Measurements from ENCODE around the gene C1orf105.

The C1orf105 gene

DNA sequence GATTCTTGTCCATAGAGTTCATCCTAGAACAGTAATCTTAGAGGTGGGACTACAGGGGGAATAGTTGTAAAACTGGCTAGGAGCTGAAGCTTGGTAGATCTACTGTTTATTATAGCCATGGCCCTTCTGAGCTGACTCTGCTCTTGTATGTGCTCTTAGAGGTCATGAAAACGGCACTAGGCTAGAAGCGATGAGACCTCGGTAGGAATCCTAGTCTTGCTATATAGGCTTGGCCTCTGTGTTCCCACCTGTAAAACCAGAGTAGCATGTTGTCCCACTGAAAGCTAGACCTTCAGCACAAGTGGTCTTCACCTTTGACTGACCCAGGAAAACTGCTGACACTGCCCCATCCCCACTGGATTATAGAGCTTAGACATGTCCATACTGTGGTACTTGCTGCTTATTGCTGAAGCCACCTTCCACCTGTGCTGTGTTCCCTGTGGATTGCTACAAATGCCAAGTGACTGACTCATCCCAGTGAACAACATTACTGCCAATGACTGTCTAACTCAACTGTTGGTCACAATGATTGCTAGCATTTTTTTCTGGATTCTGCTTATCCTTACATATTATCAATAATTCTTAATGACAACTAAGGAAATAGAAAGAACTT is 46.4 kb downstream of the C1orf105 start:
- H3K4me1 ChIP-seq (ENCODE audit: low read length) = no peaks in the 10 kb centered on the region
- H3K9ac ChIP-seq (ENCODE audit: low read length) = no peak overlapping the region
- H3K4me3 ChIP-seq (ENCODE audit: low read length) = no peak overlapping the region
- H2AFZ ChIP-seq (ENCODE audit: low read length) = no peak overlapping the region
- no peak for TF ChIP-seq EZH2 (optimal IDR thresholded peaks at IDR 0.05; ENCODE audit: low read depth, low read length)
- TF ChIP-seq, protein P1, sequence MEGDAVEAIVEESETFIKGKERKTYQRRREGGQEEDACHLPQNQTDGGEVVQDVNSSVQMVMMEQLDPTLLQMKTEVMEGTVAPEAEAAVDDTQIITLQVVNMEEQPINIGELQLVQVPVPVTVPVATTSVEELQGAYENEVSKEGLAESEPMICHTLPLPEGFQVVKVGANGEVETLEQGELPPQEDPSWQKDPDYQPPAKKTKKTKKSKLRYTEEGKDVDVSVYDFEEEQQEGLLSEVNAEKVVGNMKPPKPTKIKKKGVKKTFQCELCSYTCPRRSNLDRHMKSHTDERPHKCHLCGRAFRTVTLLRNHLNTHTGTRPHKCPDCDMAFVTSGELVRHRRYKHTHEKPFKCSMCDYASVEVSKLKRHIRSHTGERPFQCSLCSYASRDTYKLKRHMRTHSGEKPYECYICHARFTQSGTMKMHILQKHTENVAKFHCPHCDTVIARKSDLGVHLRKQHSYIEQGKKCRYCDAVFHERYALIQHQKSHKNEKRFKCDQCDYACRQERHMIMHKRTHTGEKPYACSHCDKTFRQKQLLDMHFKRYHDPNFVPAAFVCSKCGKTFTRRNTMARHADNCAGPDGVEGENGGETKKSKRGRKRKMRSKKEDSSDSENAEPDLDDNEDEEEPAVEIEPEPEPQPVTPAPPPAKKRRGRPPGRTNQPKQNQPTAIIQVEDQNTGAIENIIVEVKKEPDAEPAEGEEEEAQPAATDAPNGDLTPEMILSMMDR (IDR thresholded peaks at IDR 0.05; ENCODE audit: low read length) = no peak
- TF ChIP-seq EZH2phosphoT487 (IDR thresholded peaks at IDR 0.05; ENCODE audit: low read length) = no peak
- no peaks in the 10 kb centered on the region for H3F3A ChIP-seq (ENCODE audit: insufficient read depth, low read length)
- no peaks in the 10 kb centered on the region for H4K20me1 ChIP-seq (ENCODE audit: insufficient read depth, low read length)
- no peaks in the 10 kb centered on the region for H3K9me3 ChIP-seq (replicated peaks; ENCODE audit: insufficient read depth, low read length)
- no peak overlapping the region for H3K27ac ChIP-seq (ENCODE audit: low read length)
- H3K79me2 ChIP-seq (ENCODE audit: low read length) = no peaks in the 10 kb centered on the region
- H3K27me3 ChIP-seq (replicated peaks; ENCODE audit: insufficient read depth, low read length) = no peaks in the 10 kb centered on the region
- H3K9me2 ChIP-seq (replicated peaks; ENCODE audit: insufficient read depth, low read length) = no peaks in the 10 kb centered on the region
- H3K4me2 ChIP-seq (ENCODE audit: low read depth, low read length) = no peak overlapping the region
- DNase-seq = no peak
- H3K36me3 ChIP-seq (replicated peaks; ENCODE audit: insufficient read depth, low read length) = no peaks in the 10 kb centered on the region

DNA sequence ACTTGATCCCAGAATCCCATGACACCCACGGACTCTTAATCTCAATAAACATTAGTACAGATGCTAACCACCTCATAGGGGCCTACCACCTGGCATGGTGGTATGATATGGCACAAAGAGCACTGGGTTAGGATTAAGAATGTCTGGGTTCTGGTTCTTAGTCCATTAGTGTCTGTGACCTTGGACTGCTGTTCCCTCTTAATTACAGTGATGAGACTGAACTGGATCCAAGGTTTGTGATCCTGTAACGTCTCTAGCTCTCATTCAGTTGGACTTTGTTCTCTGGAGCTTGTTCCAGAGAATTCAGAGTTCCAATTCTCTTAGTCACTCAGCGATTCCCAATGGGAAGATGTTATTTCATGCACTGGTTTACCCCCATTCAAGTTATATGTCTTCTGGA is 47.0 kb downstream of the C1orf105 start:
- H3K4me3 ChIP-seq (ENCODE audit: low read length) = no peak overlapping the region
- TF ChIP-seq EZH2phosphoT487 (IDR thresholded peaks at IDR 0.05; ENCODE audit: low read length) = no peak
- TF ChIP-seq, protein P1 (IDR thresholded peaks at IDR 0.05; ENCODE audit: low read length) = no peak
- TF ChIP-seq EZH2 (optimal IDR thresholded peaks at IDR 0.05; ENCODE audit: low read depth, low read length) = no peak
- no peaks in the 10 kb centered on the region for H3K79me2 ChIP-seq (ENCODE audit: low read length)

DNA sequence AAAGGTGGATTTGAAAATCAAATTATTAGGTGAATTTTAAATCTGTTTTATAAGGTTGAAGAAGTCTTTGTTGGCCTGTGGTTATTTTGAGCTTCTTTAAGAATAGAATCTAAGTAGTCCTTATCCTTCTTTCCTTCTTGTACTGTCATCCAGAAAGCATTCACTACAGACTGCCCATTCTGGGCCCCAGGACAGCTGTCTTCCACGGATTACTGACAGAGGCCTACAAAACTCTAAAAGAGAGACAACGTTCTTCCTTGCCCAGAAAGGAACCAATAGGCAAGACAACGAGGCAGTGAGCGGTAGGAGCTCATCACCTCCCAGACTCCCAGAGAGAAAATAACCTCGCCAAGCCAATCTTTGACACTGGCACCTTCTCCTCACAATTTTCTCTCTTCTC is 47.8 kb downstream of the C1orf105 start:
- no peak overlapping the region for H3K4me3 ChIP-seq (ENCODE audit: low read length)
- H3K27ac ChIP-seq (ENCODE audit: low read length) = no peak overlapping the region
- no peak overlapping the region for H2AFZ ChIP-seq (ENCODE audit: low read length)
- no peak for DNase-seq
- no peak overlapping the region for H3K9ac ChIP-seq (ENCODE audit: low read length)
- H3K9me2 ChIP-seq (replicated peaks; ENCODE audit: insufficient read depth, low read length) = no peaks in the 10 kb centered on the region
- no peaks in the 10 kb centered on the region for H3K79me2 ChIP-seq (ENCODE audit: low read length)
- no peaks in the 10 kb centered on the region for H3K36me3 ChIP-seq (replicated peaks; ENCODE audit: insufficient read depth, low read length)
- H3K9me3 ChIP-seq (replicated peaks; ENCODE audit: insufficient read depth, low read length) = no peaks in the 10 kb centered on the region
- TF ChIP-seq EZH2 (optimal IDR thresholded peaks at IDR 0.05; ENCODE audit: low read depth, low read length) (no peak), EZH2phosphoT487 (IDR thresholded peaks at IDR 0.05; ENCODE audit: low read length) (no peak)
- TF ChIP-seq, protein P1 (IDR thresholded peaks at IDR 0.05; ENCODE audit: low read length) = no peak
- no peaks in the 10 kb centered on the region for H3K27me3 ChIP-seq (replicated peaks; ENCODE audit: insufficient read depth, low read length)
- H3K4me2 ChIP-seq (ENCODE audit: low read depth, low read length) = no peak overlapping the region
- H4K20me1 ChIP-seq (ENCODE audit: insufficient read depth, low read length) = no peaks in the 10 kb centered on the region
- H3F3A ChIP-seq (ENCODE audit: insufficient read depth, low read length) = no peaks in the 10 kb centered on the region
- no peaks in the 10 kb centered on the region for H3K4me1 ChIP-seq (ENCODE audit: low read length)

More for the DNA sequence above, 47.0 kb downstream of the C1orf105 start:
- Histone ChIP-seq H3K27ac (ENCODE audit: low read length) (no peak overlapping the region), H3K4me1 (ENCODE audit: low read length) (no peaks in the 10 kb centered on the region), H3K9me3 (replicated peaks; ENCODE audit: insufficient read depth, low read length) (no peaks in the 10 kb centered on the region), H3K27me3 (replicated peaks; ENCODE audit: insufficient read depth, low read length) (no peaks in the 10 kb centered on the region), H3K9me2 (replicated peaks; ENCODE audit: insufficient read depth, low read length) (no peaks in the 10 kb centered on the region), H3K9ac (ENCODE audit: low read length) (no peak overlapping the region), H3K4me2 (ENCODE audit: low read depth, low read length) (no peak overlapping the region), H4K20me1 (ENCODE audit: insufficient read depth, low read length) (no peaks in the 10 kb centered on the region), H3F3A (ENCODE audit: insufficient read depth, low read length) (no peaks in the 10 kb centered on the region), H3K36me3 (replicated peaks; ENCODE audit: insufficient read depth, low read length) (no peaks in the 10 kb centered on the region), H2AFZ (ENCODE audit: low read length) (no peak overlapping the region)
- no peak for DNase-seq

Measured in MM.1S (cell line).